SU-DHL-6 (cell line): Measurements from ENCODE around the gene SERPINB8.

Experiments
- H2AFZ ChIP-seq: fragments of 200-600 bp; sonication (generic); 2 replicates; pipeline ENCODE4 v1.6.1; 2014; ENCODE audit warnings: low read depth, mild to moderate bottlenecking, moderate library complexity, mixed read lengths, antibody characterized with exemption, low read length; ENCODE audit not compliant: severe bottlenecking
- H3F3A ChIP-seq: fragments of 200-600 bp; shearing (Covaris generic); 2 replicates; pipeline ENCODE4 v1.6.0; 2016; ENCODE audit warnings: antibody characterized with exemption, mild to moderate bottlenecking; ENCODE audit not compliant: insufficient read depth
- H3K27ac ChIP-seq: fragments of 200-600 bp; sonication (generic); 2 replicates; pipeline ENCODE4 v1.5.1; 2016; ENCODE audit warnings: low read depth, mild to moderate bottlenecking, low read length, moderate library complexity, mixed read lengths
- H3K27me3 ChIP-seq: fragments of 200-600 bp; sonication (generic), shearing (Covaris generic); 2 replicates; pipeline ENCODE4 v1.6.0; 2014; ENCODE audit warnings: mild to moderate bottlenecking, low read length
- H3K36me3 ChIP-seq: fragments of 200-600 bp; sonication (generic); 2 replicates; pipeline ENCODE4 v1.6.1; 2014; ENCODE audit warnings: mild to moderate bottlenecking, low read length, mixed read lengths
- H3K4me2 ChIP-seq: fragments of 300-600, 200-600 bp; shearing (Covaris generic), sonication (generic); 2 replicates; pipeline ENCODE4 v1.6.0; 2014; ENCODE audit warnings: low read length, low read depth, mild to moderate bottlenecking; ENCODE audit not compliant: poor library complexity, severe bottlenecking
- H3K4me3 ChIP-seq: fragments of 200-600 bp; sonication (generic); 2 replicates; pipeline ENCODE4 v1.5.1; 2014; ENCODE audit warnings: antibody characterized with exemption, low read length, mild to moderate bottlenecking, mixed read lengths; ENCODE audit not compliant: insufficient read depth, poor library complexity, severe bottlenecking
- H3K79me2 ChIP-seq: fragments of 200-600 bp; sonication (generic); 2 replicates; pipeline ENCODE4 v1.6.1; 2014; ENCODE audit warnings: mild to moderate bottlenecking, low read length, moderate library complexity; ENCODE audit not compliant: insufficient read depth
- H3K9ac ChIP-seq: fragments of 200-600 bp; sonication (generic); 2 replicates; pipeline ENCODE4 v1.7.0; 2014; ENCODE audit warnings: mild to moderate bottlenecking, low read length
- H3K9me2 ChIP-seq: fragments of 200-600 bp; sonication (generic); replicated peaks from 2 replicates; pipeline ENCODE4 v1.6.1; 2014; ENCODE audit warnings: low read length; ENCODE audit not compliant: insufficient read depth
- H3K9me3 ChIP-seq: fragments of 200-600 bp; sonication (generic); 2 replicates; pipeline ENCODE4 v1.6.1; 2014; ENCODE audit warnings: low read length, mixed read lengths; ENCODE audit not compliant: insufficient read depth
- H4K20me1 ChIP-seq: fragments of 200-600 bp; sonication (generic); 2 replicates; pipeline ENCODE4 v1.6.1; 2014; ENCODE audit warnings: low read depth, mild to moderate bottlenecking, antibody characterized with exemption, low read length, moderate library complexity, mixed read lengths
- EZH2phosphoT487 ChIP-seq: fragments of 200-600 bp; sonication (generic), shearing (Covaris generic); conservative IDR thresholded peaks from 2 replicates; pipeline ENCODE4 v1.6.1; 2018; ENCODE audit warnings: mild to moderate bottlenecking, antibody characterized with exemption, low read length, moderate library complexity, mixed read lengths
- TF ChIP-seq, protein P1 (sequence below): fragments of 200-600 bp; sonication (generic); IDR thresholded peaks from one replicate; pipeline ENCODE4 v1.5.1; 2017; ENCODE audit warnings: antibody characterized with exemption, mild to moderate bottlenecking, low read length, moderate library complexity; ENCODE audit not compliant: insufficient read depth, poor library complexity, severe bottlenecking

The SERPINB8 gene

DNA sequence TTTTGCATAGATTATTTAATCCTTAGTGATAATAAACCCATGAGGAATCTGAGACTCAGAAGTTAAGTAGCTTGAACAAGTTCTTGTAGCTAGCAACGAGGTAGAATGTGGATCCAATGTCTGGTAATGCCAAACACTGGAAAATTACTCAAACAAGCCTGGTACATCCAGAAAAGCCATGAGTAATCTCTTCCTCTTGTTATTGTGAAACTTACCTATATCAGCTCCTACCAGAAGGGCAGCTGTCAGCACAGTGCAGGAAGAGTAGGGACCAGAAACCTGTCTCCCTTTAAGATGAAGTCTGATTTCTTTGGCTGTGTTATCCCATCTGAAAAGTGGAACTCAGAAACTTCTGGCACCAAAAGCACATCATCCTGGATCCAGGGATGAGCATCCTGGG, 7.7 kb upstream of the SERPINB8 start:
- H3K9me3 ChIP-seq, result no peaks in the 10 kb centered on the region
- H3F3A ChIP-seq, result no peaks in the 10 kb centered on the region
- TF ChIP-seq, protein P1, sequence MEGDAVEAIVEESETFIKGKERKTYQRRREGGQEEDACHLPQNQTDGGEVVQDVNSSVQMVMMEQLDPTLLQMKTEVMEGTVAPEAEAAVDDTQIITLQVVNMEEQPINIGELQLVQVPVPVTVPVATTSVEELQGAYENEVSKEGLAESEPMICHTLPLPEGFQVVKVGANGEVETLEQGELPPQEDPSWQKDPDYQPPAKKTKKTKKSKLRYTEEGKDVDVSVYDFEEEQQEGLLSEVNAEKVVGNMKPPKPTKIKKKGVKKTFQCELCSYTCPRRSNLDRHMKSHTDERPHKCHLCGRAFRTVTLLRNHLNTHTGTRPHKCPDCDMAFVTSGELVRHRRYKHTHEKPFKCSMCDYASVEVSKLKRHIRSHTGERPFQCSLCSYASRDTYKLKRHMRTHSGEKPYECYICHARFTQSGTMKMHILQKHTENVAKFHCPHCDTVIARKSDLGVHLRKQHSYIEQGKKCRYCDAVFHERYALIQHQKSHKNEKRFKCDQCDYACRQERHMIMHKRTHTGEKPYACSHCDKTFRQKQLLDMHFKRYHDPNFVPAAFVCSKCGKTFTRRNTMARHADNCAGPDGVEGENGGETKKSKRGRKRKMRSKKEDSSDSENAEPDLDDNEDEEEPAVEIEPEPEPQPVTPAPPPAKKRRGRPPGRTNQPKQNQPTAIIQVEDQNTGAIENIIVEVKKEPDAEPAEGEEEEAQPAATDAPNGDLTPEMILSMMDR, result no peak
- no peak for TF ChIP-seq EZH2phosphoT487
- no peaks in the 10 kb centered on the region for H3K9me2 ChIP-seq
- no peak overlapping the region for H3K4me2 ChIP-seq
- H2AFZ ChIP-seq, result no peak overlapping the region
- no peak overlapping the region for H3K4me3 ChIP-seq
- no peak overlapping the region for H3K27ac ChIP-seq
- no peaks in the 10 kb centered on the region for H3K79me2 ChIP-seq
- H3K36me3 ChIP-seq, result no peaks in the 10 kb centered on the region
- H3K27me3 ChIP-seq, result no peaks in the 10 kb centered on the region
- H4K20me1 ChIP-seq, result no peaks in the 10 kb centered on the region
- H3K9ac ChIP-seq, result no peak overlapping the region

DNA sequence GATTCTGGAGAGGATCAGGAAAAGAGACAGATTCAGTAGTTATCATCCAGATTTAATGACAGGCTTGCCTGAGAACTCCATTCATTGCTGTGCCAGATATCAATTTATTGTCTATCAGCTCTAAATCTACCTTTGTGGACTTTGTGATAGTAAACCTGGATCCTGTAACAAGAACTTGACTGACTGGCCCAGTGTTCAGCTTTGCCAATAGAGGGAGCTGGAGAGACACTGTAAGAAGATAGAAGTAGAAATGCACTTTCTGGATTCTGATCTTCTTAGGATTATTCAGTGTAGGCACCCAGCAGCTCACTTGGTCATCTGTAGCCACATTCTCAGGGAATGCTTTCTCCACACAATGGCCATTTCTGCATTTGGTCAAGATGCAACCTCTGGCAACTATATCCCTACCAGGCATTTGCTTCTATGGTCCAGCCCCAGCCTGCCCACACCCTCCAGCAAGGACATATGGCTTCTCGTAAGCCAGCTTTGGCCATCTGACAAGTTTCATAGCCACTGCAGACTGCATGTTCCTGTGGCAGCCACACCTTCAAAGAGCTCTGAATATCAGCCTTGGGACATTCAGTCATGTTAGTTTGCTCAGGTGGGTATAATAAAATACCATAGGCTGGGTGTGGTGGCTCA, 6.1 kb upstream of the SERPINB8 start:
- TF ChIP-seq, protein P1, result peak; percentile 54
- TF ChIP-seq EZH2phosphoT487, result no peak
- Histone ChIP-seq H3K27me3 (no peaks in the 10 kb centered on the region), H3K9ac (no peak overlapping the region), H3K9me3 (no peaks in the 10 kb centered on the region), H3K4me3 (no peak overlapping the region), H2AFZ (no peak overlapping the region), H4K20me1 (no peaks in the 10 kb centered on the region), H3K27ac (no peak overlapping the region), H3K79me2 (no peaks in the 10 kb centered on the region), H3K36me3 (no peaks in the 10 kb centered on the region), H3K9me2 (no peaks in the 10 kb centered on the region), H3F3A (no peaks in the 10 kb centered on the region), H3K4me2 (no peak overlapping the region)

DNA sequence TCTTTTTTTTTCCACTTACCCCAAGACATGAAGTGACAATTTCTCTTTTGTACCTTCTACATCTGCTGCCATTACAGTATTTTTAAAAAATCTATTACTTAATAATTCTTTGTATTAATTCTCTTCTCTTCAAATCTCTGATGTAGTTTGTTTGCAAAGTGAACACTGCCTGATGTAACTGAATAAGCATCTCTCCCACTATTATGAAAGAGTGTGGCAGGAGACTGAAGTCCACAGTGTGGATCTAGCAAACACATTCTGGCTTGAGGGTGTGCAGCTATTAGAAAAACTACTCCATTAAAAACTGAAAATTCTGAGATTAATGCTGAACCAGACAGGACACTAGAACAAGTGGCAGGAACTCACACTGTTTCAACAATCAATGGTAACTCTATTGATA, 5.0 kb upstream of the SERPINB8 start:
- H3K4me2 ChIP-seq, result no peak overlapping the region
- no peak overlapping the region for H3K9ac ChIP-seq
- H3F3A ChIP-seq, result no peaks in the 10 kb centered on the region
- H4K20me1 ChIP-seq, result no peaks in the 10 kb centered on the region
- no peak overlapping the region for H3K4me3 ChIP-seq
- no peaks in the 10 kb centered on the region for H3K79me2 ChIP-seq
- no peak overlapping the region for H3K27ac ChIP-seq
- no peaks in the 10 kb centered on the region for H3K9me2 ChIP-seq
- no peaks in the 10 kb centered on the region for H3K27me3 ChIP-seq
- no peak overlapping the region for H2AFZ ChIP-seq
- TF ChIP-seq EZH2phosphoT487, result no peak
- TF ChIP-seq, protein P1, result no peak
- no peaks in the 10 kb centered on the region for H3K36me3 ChIP-seq
- no peaks in the 10 kb centered on the region for H3K9me3 ChIP-seq
